Gastrocnemius medialis (tissue), 4 donors: Measurements from ENCODE around the gene MAN1C1.
A peak's percentile ranks its signal among the peaks of the same experiment; 100 is the strongest.

Experiments
- POLR2A ChIP-seq, 2 donors: fragments of 450-650 bp; IDR thresholded peaks; one replicate each; pipeline ENCODE4 v1.6.1; 2017; ENCODE audit warnings: antibody characterized with exemption in 2 of 2, mild to moderate bottlenecking in 2 of 2, moderate library complexity in 2 of 2
- TF ChIP-seq, protein P1 (sequence below), 5 experiments: fragments of 450-650 bp in 3 of 5; fragments of 200-600 bp in 2 of 5; sonication (generic) in 2 of 5; IDR thresholded peaks in 4 of 5; conservative IDR thresholded peaks in 1 of 5; 1 replicate in 4 of 5; 2 replicates in 1 of 5; pipeline ENCODE4 v1.5.1; 2016 to 2019; ENCODE audit warnings: antibody characterized with exemption in 5 of 5, mild to moderate bottlenecking in 3 of 5, moderate library complexity in 3 of 5

DNA sequence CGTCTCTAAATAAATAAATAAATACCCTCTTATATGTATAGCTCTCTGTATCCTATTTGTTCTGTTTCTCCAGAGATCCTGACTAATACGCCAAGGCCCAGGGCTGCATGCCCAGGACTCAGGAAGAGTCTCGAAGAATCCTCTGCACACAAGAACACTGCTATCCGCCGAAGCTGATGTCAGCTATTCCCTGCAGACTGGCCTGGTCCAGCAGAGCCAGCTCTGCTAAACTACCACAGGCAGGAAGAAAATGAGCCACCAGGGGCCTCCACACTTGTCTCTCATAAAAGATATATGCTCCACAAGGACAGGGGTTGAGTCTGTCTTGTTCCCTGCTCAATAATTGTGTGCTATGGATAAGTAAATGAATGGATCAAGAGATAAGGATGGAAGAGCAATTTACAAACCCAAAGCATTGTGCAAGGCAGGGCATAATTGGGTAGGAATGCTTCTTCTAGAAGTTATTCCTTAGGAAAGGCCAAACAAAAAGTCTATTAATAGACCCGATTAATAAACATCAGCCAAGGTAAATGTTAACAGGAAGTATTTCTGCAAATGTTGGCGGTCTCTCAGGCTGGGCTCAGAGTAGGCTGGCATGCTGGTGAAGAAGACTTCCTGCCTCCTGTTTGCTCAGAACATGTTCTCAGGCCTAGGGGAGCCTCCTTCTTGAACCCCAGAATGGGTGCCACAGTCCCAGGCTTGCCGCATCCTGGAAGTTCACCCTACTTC, 26.3 kb upstream of the MAN1C1 start:
- TF ChIP-seq, protein P1, sequence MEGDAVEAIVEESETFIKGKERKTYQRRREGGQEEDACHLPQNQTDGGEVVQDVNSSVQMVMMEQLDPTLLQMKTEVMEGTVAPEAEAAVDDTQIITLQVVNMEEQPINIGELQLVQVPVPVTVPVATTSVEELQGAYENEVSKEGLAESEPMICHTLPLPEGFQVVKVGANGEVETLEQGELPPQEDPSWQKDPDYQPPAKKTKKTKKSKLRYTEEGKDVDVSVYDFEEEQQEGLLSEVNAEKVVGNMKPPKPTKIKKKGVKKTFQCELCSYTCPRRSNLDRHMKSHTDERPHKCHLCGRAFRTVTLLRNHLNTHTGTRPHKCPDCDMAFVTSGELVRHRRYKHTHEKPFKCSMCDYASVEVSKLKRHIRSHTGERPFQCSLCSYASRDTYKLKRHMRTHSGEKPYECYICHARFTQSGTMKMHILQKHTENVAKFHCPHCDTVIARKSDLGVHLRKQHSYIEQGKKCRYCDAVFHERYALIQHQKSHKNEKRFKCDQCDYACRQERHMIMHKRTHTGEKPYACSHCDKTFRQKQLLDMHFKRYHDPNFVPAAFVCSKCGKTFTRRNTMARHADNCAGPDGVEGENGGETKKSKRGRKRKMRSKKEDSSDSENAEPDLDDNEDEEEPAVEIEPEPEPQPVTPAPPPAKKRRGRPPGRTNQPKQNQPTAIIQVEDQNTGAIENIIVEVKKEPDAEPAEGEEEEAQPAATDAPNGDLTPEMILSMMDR (IDR thresholded peaks at IDR 0.05 in 4 of 5, conservative IDR thresholded peaks at IDR 0.05 in 1 of 5), result peak in 1 of 5 experiments; percentile 20
- TF ChIP-seq POLR2A (IDR thresholded peaks at IDR 0.05), result no peak
